ENCODE measurements around the gene ATG2A.

ATG2A gene

DNA sequence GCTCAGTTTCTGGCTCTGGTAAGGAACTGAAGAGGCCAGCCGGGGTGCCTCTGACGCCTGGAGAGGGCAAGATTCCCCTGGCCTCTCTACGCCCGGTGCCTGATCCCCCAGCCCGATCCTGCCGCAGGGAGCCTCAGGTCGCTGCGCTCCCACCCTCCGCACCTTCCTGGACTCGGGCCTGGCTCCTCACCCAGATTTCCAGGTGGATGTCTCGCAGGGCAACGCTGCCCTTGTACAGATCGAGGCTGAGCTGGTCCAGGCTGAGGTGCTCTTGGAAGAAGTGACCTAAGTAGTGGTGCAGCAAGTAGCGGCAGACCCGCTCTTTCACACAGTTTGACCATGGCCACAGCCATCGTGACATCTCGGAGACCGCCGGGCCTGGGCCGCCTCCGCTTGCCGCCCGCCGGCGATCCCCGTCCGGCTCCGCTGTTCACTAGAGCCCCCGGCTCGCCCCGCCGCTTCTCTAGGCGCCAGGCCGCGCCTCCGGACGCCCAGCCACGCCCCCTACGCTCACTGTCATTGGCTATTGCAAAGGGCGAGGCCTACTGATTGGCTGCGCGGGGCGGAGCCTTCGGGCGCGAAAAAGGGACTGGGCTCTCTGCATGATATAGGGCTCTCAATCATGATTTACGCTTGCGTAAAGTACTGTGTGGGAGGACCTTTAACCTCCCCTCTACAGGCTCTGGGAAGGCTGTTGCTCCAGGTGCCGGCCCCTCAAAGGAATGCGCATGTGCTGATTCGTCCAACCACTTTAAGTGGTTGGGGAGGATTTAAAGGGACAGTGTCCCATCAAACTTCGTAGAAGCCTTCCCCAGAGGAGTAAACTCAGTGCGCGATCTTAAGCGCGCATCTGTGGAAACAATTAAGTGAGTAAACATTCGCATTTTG is at the start of gene ATG2A:
TSS of gene ATG2A (minus strand) at position 435 of the 888 bp plus-strand sequence. CDS start at position 361, 74 bp downstream.
- peak; percentile 100 for DNase-seq (ENCODE audit: low spot score)

DNA sequence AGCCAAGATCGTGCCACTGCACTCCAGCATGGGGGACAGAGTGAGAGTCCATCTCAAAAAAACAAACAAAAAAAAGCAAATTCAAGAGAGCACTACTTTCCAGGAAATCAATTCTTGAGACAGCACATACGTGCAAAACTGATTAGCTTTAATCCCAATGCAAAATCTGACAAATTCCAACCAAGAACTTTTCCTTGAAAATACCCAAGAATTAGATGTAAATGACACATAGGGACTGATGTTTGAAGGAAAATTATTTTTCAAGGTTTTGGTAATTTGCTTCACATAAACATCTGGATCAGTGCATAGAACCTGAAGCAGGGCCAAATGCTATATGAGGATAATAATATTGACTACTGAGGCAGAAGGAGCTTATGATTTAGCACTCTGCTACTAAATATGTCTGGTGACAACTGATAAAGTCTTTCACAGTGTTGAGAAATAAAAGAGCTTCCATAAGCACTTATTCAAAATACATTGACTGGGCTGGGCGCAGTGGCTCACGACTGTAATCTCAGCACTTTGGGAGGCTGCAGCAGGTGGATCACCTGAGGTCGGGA is 46.1 kb upstream of the ATG2A start:
- no peak for DNase-seq (ENCODE audit: low spot score)

DNA sequence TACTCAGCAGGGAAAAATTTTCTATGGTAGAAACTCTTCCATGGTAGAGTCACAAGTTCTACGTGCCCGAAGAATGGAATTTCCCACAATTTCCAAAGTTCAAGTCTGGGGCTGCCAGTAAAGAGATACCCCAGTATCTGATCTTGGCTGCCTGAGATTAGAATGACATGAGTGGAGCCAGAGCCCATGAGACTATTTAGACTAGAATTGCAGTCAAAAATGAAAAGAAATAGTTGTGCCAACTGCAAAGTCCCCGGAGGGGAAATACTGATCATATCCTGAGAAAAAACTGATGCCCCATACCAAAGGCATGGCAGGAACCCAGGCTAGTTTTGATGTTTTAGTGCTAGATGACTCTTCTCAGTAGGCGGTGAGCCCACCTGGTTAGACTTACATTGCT is 43.7 kb upstream of the ATG2A start:
- no peak for DNase-seq (ENCODE audit: low spot score)

DNA sequence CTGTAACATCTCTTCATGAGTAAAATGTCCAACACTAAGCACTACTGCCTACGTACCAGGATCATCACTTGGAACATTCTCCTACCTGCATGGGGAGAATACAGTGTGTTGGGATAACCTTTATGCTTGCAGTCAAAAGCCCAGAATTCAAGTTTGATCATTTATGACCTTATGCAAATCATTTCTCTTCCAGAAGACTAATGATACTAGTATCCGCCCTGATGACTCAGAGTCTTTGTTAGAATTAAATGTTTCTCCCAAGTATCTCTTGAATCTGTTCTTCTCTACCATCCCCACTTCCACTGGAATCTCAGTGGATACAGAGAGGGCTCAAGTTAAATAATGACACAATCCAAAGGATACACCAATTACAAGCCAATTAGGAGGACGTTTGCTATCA is 42.5 kb upstream of the ATG2A start:
- no peak for DNase-seq (ENCODE audit: low spot score)

DNA sequence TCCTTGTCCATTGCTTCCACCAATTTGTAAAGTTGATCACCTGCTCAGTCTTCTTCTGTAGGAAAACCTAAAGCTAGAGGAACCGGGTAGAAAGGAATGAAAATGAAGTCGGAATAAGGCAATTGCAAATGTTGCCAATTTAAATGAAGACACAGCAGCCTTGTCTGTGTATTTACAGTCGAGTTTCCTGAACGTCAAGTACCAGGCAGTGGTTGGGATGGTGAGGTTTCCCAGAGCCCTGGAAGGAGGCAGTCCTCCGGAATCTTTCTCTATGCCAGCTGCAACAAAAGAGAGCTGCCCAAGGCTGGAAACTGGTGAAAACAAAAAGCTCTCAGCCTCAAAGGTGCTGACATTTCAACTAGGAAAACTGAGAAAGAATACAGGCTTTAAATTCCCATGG is 37.2 kb upstream of the ATG2A start:
- DNase-seq (ENCODE audit: low spot score), result no peak

DNA sequence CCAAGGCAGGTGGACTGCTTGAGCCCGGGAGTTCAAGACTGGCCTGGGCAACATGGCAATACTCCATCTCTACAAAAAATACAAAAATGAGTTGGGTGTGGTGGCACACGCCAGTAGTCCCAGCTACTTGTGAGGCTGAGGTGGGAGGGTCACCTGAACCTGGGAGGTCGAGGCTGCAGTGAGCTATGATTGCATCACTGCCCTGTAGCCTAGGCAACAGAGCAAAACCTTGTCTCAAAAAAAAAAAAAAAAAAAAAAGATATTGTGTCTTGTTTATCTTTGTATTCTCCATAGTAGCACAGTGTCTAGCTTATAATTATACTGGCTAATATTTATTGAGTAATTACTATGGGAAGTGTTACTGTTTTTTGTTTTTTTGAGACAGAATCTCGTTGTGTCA is 34.5 kb upstream of the ATG2A start:
- no peak for DNase-seq (ENCODE audit: low spot score)

DNA sequence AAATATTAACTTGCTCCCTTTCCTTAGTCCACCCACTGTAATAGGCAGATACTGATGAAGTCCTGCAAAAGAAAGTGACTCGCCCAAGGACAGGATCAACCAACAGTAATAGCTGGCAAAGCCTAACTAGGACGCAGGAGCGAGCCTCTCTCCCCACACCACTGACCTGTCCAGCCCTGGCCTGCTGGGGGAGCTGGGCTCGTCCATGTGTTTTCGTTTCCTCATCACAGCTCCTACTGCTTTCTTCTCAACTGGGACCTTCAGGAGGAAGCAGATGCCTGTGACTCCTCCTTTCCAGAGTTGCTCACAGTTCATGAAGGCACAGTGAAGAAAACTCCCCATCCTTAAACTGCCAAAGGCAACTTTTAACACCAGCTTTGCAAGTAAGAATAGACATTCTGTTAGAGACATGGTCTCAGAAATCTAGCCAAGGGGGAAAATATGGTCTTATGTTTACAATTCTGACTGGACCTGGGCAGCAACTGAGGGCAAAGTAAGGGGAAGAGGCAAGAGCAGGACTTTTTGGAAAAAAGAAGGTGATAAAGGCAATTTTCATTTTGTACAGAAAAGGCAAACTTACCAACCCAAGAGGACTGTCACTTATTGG is 30.3 kb upstream of the ATG2A start:
- DNase-seq (ENCODE audit: low spot score), result no peak

DNA sequence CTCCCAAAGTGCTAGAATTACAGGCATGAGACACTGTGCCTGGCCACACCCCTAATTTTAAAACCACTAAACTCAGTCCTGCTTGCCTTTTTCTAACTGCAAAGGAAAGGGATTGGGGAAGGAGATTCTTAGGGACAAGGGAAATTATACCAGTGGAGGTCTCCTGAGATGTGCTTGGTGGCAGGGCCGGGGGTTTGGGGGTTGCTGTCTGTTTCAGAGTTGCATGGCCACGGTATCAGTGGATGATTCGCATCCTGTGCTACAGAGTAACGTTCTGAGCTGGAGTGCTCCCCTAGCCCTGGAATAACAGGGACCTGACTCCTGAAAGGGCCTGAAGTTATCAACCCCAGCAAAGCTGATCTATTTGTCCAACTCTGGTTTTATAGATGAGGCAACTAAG is 19.5 kb upstream of the ATG2A start:
- no peak for DNase-seq (ENCODE audit: low spot score)

DNA sequence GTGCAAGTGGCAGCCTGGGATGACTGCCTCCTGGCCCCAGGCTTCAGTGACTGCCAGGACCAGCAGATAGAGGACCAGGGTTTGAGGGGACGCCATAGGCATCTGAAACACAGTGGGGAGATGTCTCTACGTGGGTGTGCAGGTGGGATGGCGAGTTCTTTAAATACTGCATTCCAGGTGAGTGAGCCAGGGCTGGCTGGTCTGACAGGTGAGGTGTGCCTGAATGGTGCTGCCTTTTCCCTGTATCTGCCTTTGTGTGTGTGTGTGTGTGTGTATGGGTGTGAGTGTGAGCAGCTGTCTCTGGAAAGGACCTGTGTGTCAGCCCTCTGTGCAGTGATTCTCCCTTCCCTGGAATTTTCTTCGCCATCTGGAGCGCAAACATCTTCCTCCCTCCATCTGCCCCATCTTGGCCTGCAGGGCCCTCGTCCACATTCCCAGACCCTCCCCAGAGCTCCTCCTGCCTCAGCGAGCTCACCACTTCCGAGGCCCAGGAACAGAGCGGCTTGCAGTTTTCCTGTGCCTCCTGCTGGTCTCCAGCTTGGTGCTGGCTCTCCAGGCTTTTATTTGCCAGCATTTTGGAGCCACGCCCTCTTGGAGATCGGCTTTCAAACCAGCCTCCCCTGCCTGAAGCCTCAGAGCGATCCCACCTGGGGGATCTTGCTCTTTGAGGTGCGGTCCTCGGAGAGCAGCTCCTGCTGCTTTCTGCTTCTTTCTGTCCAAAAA is 18.5 kb upstream of the ATG2A start, which contains the start of gene GPHA2:
TSS of gene GPHA2 (minus strand) at position 535 of the 723 bp plus-strand sequence. CDS start at position 102, 433 bp downstream.
- no peak for DNase-seq (ENCODE audit: low spot score)

DNA sequence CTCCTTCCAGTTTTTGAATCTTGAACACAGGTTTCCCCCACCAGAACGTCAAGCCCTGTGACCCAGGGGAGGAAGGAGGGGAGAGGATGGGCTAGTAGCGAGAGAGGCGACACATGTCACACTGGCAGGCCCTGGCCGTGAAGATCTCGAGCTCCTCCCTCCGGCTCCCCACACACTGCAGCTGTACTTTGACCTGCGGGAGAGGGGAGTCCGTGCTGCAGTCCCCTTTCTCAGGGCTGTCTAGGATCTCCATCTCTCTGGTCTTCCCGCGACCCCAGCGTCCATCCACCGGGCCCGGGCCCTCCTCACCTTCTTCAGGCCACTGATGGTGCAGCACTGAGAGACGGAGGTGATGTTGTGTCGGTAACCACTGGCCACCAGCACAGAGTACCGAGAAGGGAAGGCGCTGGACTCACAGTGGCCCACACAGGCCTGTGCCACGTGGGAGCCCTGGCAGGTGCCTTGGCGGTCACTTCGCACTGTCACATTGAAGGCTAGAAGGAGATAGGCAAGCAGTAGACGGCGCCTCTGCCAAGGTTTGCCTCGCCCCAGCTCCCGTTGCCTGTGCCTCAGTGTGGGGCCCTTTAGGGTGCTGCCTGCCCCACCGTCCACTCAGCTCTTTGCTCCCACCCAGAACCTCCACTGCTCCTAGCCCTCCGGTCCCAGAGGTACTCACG is 17.8 kb upstream of the ATG2A start:
- no peak for DNase-seq (ENCODE audit: low spot score)

DNA sequence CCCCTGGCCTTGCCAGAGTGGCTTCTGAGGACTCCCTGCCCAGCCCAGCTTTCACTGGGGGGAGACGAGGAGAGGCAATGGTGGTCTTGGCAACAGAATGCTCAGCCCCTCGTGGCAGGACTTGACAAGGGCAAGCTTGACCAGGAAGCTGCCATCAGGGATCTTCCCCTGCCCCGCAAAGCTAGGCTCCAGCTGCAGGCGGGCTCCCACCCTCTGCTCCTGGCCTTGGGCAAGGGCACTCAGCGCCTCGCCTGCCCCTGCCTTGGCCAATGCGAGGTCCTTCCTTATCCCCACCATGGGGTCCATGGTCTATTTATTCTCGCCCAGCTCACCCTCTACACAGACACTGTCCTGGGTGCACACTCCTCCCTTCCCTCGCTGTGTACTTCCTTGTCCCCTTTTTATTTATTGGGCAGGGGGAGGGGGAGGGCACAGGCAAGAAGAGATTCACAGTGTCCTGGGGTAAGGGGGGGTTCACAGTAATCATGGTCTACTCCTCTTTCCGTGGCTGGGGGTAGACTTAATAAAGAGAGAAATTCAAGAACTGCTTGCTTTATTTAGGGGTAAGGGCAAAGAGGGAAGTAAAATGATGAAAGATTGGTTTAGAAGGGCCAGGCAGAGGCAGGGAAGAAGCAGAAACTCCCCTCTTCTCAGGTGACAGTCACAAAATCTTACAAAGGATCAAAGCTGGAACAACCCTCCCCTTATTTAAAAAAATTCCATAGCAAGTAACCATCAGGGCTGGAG is 17.1 kb upstream of the ATG2A start:
- no peak for DNase-seq (ENCODE audit: low spot score)

DNA sequence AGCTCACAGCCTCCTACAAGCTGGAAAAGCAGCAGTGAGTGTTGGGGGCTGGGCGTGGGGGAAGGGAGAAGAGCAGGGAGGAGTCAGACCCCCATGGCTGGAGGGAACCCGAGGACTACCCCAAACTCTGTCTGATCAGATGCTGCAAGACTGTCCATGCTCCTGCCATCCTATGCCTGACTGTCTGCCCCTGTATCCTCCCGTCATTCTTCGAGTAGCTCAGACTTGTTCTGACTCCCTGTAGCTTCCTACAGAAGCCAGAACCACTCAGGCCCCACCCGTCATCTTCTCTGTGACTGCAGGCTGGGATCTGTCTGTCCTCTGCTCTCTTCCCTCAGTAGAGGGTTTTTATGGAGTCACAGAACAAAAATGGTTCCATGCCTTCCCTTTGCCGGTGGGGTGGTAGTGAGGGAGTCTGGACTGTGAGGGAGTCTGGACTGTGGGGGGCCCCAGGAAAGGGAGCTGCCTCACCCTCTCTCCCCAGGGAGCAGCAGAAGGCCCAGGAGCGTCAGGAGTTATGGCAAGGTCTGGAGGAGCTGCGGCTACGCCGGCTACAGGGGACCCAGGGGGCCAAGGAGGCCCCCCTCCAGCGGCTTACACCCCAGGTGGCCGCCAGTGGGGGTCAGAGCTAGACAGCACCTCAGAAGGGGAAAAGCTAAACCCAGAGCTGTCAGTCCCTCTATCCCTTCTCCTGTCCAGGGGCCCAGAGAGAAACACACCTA is 16.4 kb upstream of the ATG2A start:
- no peak for DNase-seq (ENCODE audit: low spot score)

DNA sequence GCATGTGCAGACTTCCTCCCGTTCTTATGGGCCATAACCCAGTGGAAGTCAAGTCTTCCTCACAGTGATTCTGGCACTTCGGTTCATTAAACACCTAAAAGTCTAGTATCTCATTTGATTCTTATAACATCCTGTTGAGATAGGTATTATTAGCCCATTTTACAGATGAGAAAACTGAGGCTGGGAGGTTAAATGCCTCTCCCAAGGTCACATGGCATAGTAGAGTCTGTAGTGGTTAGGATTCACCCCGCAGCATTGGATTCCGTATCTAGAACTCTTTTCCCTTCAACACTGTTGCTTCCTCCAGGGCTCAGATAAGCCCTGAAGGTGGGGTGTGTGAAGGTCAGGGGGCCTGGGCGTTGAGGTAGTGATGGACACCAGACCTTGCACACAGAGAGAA is 15.3 kb upstream of the ATG2A start:
- no peak for DNase-seq (ENCODE audit: low spot score)

DNA sequence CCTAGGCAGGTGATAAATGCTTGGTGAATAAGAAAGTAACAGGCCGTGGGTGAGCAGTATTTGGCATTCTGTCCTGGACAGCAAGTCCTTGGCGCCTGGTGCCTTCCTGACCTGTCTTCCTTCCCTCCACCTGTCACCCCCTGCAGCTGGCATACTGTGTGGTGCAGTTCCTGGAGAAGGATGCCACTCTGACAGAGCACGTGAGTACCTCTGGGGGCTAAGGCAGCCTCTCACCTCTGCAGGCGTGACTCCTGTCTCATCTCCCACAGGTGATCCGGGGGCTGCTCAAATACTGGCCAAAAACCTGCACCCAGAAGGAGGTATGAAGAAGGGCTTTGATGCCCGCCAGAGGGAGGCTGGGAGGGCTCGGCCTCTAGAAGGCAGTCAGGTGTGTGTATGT is 14.3 kb upstream of the ATG2A start:
- no peak for DNase-seq (ENCODE audit: low spot score)

DNA sequence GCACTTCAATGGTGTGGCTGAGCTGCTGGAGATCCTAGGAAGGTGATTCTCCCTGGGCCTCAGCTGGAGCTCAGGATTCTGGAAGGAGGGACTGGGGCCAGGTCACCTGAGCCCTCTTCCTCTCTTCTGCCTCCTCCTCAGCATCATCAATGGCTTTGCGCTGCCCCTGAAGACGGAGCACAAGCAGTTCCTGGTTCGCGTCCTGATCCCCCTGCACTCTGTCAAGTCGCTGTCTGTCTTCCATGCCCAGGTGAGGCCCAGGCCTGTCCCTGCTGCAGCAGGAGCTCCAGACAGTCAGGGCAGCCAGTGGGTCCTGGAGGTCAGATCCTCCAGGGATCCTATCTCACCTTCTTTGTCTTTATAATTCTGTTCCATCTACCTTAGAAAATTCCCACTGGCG is 13.3 kb upstream of the ATG2A start:
- DNase-seq (ENCODE audit: low spot score), result no peak

DNA sequence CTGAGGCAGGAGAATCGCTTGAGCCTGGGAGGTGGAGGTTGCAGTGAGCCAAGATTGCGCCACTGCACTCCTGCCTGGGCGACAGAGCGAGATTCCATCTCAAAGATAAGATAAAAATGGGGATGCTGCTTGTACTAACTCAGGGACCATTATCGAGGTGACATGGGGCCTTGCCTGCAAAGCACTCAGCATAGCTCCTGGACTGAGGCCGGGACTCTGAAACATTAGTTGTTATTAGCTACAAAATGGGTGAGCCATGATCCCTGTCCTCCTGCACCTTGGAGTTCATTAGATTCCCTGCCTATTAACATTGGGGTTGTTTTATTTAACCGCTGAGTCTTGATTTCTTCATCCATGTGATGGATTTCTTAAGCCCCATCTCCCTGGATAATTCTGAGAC is 12.6 kb upstream of the ATG2A start:
- no peak for DNase-seq (ENCODE audit: low spot score)

DNA sequence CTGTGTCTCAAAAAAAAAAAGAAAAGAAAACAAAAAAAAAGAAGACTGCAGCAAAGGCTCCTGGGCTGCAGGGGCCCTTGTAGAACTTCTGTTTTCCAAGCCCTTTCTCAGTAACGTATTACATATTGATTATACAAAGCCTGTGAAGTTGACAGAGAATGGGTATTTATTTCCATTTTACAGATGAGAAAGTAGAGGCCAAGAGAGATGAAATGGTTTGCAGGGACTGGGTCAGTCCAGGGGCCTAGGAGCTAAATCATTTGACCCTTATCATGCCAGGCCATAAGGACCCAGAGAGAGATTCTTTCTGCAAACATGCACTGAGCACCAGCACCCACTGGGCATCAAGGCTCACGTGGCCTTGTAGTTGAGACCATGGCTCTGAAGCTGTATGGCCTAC is 11.9 kb upstream of the ATG2A start:
- DNase-seq (ENCODE audit: low spot score), result no peak

DNA sequence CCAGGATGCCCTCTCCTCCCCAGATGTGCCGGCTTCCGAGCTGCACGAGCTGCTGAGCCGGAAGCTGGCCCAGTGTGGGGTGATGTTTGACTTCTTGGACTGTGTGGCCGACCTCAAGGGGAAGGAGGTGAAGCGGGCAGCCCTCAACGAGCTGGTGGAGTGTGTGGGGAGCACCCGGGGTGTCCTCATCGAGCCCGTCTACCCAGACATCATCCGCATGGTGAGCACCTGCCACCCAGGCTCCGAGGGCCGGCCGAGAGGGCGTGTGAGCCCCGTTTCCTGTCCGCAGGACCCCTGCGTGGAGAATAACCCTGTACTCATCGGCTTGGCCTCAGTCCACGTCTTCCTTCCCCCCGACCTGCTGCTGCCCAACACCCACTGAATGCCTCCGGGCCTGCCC is 9.7 kb upstream of the ATG2A start:
- no peak for DNase-seq (ENCODE audit: low spot score)

DNA sequence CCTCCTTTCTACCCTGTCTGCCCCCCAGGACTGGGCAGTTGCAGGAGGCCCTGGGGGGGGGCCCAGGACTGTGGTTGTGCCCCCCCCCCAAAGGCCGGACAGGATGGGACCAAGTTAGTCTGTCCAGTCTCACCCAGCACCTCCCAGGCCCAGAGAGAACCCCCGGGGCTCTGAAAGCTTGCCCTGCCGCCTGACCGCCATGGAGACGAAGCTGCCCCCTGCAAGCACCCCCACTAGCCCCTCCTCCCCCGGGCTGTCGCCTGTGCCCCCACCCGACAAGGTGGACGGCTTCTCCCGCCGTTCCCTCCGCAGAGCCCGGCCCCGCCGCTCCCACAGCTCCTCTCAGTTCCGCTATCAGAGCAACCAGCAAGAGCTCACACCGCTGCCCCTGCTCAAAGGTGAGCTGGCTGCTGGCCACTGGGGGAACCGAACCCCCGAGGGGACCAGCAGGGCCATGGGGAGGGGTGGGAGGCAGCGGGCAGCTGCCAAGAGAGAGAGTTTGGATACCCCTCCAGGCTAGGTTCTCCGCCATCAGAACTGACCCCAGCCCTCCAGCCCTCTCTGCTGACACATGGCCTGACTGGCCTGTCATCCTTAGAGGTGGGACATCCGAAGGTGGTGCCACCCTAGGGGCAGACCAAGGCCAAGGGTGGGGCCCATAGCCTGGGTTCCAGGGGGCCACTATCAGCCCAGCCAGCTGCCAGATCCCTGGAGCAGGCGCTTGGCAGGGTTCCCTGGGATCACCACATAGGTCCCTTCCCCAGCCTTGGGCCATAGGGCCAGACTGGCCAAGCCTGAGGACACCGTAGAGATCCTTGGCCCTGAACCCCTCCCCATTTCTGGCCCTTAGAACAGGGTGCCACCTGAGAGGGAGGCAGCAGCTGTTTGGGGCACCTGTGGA is 8.8 kb upstream of the ATG2A start:
- DNase-seq (ENCODE audit: low spot score), result no peak

DNA sequence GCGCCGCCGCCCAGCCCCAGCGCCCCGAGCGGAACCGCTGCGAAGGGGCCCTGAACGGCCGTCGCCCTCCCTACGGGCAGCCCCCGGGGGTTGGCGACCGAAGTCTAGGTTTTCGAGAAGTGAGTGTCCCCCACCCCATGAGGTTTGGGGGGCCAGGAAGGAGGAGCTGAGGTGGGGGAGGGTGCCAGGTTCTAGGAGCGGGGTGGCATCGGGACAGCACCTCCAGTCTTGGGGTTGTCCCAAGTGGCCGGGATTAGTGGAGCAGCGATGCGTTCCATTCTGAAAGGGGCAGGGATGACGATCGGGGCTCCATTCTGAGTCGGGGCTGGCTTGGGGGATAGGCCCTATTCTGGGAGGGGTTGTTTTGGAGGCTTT is 7.9 kb upstream of the ATG2A start:
- DNase-seq (ENCODE audit: low spot score), result no peak

All from pons (tissue), 1 donor.